Measurements from ENCODE around the gene EDIL3.

- TF ChIP-seq, protein P1, sequence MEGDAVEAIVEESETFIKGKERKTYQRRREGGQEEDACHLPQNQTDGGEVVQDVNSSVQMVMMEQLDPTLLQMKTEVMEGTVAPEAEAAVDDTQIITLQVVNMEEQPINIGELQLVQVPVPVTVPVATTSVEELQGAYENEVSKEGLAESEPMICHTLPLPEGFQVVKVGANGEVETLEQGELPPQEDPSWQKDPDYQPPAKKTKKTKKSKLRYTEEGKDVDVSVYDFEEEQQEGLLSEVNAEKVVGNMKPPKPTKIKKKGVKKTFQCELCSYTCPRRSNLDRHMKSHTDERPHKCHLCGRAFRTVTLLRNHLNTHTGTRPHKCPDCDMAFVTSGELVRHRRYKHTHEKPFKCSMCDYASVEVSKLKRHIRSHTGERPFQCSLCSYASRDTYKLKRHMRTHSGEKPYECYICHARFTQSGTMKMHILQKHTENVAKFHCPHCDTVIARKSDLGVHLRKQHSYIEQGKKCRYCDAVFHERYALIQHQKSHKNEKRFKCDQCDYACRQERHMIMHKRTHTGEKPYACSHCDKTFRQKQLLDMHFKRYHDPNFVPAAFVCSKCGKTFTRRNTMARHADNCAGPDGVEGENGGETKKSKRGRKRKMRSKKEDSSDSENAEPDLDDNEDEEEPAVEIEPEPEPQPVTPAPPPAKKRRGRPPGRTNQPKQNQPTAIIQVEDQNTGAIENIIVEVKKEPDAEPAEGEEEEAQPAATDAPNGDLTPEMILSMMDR (IDR thresholded peaks at IDR 0.05) = no peak
- no peak for TF ChIP-seq POLR2A (IDR thresholded peaks at IDR 0.05)
Observed at GRCh38 chr5:84292000-84292642, 92.6 kb downstream of the EDIL3 start.
